NOMO-1 treated with dmso at 0.1 percent for 144 hours (cell line): Measurements from ENCODE around the gene ASIC2.

Experiments used
- DNase-seq: peaks from one replicate; lab custom pipeline; 2025; ENCODE audit not compliant: unreplicated experiment; lab: John Stamatoyannopoulos, UW

ASIC2 gene

DNA sequence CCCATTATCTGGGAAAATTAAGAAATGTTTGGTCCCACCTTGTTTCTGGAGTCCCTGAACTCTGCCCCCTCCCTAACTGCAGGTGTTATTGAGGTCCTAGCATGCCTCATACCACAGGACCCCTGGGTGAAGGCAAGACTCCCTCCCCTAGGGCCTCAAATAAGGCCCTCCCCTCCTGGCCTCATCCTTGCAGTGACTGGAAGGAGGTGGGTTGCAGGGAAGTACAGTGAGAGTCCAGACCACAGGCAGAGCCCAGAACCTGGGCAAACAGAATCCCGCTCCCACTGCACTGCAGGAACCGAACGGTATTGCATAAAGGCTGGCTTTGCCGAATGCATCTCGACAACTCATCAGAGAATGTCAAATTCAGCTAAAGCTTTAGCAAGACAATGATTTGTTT lies 126.6 kb downstream of the ASIC2 start:
- DNase-seq: no peak

DNA sequence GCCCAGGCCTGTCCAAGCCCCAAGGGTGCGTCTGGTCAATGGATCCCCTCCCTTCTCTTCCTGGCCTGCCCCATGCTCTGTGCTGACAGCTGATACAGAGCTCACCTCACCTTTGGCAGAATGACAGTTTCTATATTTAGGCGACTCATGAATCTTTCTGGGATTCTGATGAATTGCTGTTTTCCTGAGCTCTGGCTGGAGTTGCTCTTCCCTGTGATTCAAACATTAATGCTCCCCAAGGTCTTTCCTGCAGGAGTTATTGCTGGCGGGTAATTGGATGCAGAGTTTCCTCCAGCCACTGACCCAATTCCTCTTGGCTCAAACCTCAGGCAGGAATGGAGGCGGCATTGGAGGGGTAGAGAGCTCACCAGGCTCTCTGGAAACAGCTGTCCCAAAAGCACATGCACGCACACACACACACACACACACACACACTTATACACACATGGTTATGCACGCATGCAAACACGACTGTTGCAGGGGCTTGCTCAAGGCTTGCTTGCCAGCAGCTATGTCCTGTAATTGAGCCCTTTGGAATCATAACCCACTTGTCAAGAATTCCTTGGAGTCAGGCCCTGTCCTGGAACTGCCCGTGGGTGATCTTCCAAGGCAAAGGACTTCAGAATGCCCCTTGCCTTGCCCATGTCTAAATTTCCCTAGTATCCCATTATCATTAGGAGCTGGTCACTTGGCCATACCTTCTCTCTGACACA lies 128.8 kb downstream of the ASIC2 start:
- no peak for DNase-seq

DNA sequence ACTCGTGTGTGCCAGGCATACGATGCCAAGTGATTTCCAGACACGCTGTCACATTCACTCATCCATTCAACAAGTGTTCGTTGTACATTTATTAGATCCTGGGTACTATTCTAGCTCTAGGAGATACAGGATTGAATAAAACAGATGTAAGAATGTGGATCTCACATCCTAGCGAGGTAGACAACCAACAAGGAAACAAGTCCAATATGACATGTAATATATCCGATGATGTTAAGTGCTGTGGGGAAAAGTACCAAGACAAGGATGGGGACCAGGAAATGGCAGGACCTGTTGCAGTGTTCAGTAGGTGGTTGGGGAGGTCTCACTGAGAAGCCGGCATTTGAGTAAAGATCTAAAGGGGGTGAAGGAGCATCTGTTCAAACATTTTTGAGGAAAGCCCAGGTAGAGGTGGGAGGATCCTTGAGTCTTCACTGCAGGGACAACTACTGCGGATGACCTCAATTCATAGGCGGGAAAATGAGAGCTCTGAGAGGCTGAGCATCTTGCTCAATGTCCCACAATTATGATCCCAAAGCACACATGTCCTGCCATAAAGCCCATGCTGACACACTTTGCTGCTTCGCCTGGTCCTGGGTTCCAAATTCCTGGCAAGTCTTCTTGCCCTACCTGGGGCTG lies 129.4 kb downstream of the ASIC2 start:
- no peak for DNase-seq

DNA sequence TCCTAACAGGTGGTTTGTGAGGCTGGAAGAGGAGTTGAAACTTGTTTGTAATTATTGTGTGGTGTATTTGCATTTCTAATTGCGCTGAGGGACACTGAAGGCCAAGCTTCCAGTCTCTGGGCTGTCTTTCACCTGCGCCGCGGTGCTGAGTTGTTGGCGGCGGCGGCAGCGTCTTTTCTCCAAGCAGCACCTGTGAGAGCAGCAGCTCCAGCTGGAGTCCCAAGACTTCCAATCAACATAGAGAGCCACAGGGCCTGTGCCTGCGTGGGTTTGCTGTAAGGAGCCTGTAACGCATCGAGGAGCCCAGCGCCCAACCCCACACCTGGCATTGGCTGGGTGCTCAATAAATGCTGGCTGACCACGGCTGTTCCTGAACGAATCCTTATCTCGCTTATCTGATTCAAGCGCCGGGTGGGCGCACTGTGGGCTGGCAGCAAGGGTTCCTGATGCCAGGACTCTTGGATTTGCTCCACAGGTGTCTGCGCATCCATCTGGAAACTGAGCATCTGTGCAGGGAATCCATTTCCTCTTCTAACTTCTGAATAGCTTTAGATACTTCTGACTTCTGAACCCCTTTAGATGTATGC lies 138.1 kb downstream of the ASIC2 start:
- DNase-seq: no peak

DNA sequence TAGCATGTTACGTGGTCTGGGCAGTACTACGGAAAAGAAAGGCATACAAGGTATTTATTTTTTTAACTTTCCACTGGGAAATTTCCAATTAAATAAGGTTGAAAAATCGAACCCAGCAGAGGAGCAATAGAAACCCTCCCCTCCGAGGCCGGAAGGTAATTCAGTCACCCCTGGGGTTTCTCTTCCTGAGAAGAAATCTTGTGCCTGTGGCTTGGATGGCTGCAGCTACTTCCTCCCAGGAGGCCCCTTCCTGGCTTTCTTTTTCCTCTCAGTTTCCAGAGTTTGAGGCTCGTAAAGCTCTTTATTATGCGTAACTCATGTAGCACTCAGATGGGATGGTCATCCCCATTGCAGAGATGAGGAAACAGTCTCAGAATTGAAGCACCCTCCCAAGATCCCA lies 140.3 kb downstream of the ASIC2 start:
- no peak for DNase-seq

DNA sequence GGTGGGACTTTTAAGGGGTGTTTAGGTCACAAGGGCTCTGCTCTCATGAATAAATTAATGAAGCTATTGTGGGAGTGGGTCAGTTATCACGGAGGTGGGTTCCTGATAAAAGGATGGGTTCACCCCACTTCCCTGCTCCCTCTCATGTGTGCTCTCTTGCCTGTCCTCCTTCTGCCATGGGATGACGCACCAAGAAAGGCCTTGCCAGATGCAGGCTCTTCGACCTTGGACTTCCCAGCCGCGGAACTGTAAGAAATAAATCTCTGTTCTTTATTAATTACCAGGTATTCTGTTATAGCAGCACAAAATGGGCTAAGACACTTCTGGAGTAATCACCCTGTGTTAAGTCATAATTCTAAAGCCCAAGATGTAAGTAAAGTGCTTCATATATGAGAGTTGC lies 141.5 kb downstream of the ASIC2 start:
- DNase-seq: no peak

DNA sequence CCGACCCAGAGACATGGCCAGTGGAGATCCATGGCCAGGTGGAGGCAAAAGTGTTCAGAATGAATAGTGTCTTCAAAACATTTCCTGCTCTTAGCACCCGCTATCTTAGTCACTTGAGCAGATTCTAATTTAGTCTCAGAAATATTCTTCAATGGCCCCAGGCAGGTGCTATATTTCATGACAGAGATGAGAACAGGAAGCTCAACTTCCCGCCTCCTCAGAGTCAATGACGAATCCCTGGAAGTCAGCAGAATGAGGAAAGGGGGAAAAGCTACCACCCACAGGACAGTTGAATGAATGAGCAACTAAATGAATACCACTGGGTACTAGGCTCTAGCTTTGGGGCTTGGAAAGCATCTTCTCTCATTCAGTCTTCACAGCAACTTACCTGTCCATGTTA lies 147.2 kb downstream of the ASIC2 start:
- no peak for DNase-seq

DNA sequence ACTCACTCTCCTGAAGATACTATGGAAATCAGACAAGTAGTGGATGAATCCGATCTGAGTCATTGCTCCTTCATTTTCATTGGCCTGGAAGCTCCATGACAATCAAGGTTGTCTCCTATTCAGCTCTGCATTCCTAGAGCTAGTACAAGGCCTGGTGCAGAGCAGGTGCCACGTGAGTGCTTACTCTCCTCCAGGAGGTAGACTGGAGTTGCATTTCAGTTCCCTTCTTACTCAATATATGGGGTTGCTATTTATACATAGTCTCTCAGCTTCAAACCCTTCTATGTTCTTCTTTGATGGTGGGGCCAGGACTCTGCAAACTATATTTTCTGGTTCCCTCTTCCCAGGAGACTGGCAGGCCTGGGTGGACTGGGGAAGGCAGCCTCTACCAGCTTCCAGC lies 148.3 kb downstream of the ASIC2 start:
- DNase-seq: no peak

DNA sequence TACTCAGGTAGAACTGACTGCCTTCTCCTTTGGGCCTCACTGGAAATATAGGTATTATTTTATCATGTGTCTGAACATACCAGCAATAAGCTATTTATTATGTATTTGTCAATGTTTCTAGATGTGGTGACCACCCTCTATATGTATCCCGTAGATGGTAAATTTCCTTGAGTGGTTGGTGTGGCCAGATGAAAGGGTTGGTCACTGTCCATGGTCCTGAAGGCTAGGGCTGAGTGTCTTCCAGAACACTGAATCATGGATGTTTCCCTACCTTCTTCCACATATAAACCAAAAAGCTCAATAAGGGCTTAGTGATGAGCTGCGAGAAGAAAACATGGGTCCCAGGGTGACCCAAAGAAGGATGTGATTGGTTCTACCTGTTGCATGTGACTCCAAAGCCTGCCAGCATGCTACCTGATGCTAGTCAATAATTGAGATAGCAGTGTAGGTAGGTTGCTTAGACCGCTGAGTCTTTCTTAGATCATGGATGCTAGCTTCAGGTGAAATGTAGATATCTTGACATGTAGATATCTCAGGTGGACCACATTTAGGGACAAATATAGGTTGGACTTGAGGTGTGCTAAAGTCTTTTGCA lies 150.3 kb downstream of the ASIC2 start:
- no peak for DNase-seq

DNA sequence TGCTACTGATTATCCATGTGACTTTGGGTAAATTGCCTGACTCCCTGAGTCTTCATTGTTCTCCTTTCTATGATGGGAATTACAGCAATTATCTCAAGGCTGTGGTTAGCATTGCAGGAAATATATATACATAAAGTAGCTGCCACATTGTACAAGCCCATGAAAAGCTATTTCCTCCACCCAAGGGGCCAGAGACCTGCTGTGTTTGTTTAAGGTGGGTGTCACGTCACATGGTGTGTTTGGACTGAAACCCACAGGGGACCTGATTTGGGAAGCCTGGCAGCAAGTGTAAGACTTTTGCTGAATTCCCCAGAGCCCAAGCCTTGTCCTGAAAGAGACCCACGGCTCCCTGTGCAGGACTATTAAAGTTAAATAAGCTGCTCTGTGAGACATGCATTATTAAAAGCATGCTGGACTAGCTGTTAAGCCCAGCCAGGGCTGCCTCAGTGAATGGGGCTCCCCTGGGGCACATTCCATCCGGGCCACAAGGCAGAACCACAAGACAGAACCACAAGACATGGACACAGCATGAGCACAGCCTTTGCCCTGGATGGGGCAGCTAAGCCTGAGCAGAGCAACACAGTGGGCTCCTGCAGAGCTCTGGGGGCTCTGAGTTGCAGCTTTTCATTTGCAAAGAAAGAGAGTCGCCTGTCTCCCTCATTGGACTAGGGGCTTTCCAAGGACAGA lies 152.5 kb downstream of the ASIC2 start:
- DNase-seq: no peak

DNA sequence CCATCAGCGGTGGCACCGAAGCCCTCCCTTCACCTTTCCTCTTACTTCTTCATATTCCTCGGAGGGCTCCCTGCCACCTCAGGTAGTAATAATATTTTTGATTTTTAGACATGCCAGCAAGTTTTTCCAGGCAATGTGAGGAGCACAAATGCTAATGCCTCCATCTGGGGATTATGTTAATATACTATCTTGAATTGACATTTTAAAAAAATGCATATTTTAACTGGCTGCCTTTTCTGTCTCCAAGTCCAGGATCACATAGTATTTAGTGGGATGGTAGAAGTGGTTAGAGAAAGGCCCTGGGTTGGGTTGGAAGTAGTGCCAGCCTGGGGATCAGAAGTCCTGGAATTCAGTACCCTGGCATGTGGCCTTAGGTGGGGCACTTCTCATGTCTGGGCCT lies 154.5 kb downstream of the ASIC2 start:
- no peak for DNase-seq

DNA sequence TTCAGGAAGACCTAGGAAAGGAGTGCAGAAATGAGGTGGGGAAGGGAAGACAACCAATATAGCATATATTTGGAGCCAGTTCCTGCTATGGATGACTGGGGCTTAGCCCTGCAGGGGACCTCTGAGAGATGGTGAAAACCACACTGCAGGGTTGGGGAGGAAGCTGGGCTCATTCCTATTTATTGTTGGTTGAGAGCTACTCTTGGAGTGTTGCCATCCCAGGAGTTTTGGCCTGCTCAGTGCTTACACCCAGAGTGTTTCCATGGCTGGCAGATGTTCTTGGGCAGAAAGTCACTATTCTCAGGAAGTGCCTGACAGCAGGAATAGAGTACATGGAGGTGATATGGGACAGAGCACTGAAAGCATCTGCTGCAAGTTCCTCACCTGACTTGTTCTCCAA lies 155.7 kb downstream of the ASIC2 start:
- no peak for DNase-seq

DNA sequence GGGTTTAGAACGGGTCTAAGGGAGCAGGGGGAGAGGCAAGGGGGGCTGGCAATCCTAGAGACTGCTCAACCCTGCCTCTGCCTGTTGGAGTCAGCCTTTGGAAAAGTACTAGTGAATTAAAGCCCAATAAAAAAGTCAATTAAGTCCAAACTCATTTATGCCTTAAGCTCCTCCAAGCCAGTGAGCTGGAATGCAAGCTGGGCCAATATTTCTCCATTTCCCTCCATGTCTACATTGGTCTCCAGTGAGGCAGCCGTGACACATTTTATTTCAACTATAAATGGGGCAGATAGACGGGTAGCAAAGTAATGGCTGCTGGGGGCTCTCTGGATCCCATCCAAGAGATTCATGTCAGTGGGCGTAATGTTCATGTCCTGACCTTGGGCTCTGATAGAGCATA lies 157.4 kb downstream of the ASIC2 start:
- no peak for DNase-seq

DNA sequence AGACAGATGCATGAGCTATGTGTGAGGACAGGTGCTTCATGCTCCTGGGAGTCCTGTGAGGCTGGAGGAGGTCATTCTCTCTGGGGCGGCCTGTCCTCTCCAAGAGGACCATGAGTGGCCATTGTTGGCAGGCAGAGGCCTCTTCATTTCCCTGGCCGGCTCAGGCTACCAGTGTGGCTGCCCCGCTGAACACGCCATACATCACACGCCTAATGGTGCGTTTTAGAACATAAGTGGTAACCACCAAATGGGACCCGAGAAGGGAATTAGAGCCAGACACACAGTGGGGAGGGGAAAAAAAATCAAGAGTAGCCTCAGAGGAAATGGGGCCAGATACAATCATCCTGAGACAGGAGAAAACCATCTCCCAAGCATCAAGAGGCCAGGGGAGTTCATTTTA lies 161.5 kb downstream of the ASIC2 start:
- no peak for DNase-seq

DNA sequence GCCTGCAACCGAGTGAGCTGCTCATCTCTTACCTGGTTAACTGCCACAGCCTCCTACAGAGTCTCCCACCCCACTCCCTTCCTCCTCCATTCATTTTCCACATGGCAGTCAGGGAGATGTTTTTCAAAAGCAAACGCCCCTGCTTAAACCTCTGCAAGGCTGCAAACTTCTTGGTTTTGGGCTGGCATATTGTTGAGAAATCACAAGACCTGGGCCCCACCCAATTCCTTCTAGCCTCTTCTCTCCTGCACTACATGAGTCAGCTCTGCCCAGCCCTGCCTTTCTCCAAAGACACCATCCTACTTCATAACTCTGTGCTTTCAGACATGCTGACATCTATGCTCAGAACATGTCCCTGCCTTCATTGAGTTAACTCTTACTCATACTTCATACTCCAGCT lies 165.4 kb downstream of the ASIC2 start:
- DNase-seq: peak; percentile 59

DNA sequence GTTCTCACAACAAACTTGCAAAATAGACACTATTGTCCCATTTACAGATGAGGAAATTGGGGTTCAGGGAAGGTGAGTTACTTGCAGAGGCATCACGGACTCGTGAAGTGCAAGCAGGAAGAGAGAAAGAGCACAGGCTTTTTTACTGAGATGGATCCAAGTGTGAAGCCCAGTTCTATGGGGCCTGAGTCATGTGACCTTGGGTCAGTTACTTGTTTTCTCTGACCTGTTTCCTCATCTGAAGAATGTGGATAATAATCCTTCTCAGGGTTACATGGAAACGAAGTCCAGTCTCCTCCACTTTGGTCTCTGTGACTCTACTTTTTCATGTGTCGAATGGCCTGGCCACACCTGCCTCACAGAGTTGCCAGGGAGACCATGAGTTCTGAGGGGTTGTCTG lies 167.0 kb downstream of the ASIC2 start:
- no peak for DNase-seq

DNA sequence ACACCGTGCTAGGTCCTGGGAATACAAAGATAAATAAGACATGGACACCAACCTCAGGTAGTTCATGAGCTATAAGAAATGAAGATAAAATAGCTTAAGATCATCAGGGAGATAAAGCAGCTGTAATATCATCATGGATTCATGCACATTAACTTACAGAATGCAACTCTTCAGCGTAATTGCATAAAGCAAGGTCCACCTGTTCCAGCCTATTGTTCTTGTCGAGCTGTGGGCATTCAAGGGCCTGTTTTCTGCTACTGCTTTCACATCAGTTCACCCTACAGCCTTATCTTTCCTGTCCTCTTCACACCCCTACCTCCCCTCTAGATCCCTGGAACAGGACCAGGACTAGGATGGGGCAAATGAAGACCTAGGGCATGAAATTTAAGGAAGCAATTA lies 167.5 kb downstream of the ASIC2 start:
- DNase-seq: no peak

DNA sequence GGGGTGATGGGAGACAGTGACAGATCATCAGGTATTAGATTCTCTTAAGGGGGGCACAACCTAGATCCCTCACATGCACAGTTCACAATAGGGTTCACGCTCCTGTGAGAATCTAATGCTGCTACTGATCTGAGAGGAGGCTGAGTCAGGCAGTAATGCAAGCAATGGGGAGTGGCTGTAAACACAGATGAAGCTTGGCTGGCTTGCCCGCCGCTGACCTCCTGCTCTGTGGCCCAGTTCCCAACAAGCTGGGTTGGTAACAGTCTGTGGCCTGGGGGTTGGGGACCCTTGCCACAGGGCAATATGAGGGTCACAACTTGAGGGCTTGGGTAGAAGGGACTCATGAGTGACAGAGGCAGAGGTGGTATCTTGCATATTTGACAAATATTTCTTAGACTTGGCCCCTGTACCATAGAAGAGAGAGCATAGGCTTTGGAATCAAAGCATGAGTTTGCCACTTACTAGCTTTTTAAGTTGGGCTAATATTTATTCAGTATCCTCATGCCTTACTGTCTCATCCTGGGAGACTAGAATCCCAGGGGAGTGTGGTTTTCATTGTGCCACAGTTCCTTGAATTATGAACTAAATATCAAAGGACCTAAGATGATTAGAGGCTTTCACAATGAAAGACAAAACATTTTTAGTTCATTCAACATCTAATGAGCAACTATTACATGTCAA lies 168.1 kb downstream of the ASIC2 start:
- no peak for DNase-seq

DNA sequence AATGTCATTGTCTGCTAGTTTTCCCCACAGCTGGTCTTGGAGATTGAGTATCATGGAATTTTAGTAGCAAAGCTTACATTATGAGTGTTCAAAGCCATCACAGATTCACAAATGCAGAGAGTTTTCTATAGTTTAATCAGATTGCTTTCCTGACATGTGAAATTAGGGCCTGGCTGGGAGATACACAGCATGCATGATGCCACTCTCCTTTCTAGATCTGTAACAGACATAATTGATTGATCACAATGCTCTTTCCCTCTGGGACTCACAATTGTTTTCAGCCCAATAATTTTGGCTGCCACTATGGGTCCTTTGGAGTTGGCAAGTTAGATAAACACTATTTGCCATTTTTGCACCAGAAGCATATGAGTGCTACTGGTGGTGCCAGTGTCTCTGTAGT lies 168.9 kb downstream of the ASIC2 start:
- DNase-seq: no peak

DNA sequence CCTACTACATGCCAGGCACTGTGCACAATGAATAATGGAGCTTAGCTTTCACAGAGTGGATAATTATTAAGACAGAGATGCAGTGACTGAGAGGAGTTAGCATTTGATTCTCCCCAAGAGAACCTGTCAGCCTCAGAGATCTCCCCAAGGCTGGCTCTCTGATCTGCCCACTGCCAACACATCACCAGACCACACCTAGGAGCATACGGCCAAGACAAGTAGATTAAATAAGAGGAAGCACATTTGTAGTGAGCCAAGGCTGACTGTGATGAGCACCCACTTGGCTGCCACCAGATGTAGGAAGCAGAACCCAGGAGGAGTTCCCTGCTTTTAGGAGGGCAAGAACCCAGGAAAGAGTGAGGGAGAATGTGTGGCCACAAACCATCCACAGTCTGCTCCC lies 171.3 kb downstream of the ASIC2 start:
- DNase-seq: peak; percentile 10

DNA sequence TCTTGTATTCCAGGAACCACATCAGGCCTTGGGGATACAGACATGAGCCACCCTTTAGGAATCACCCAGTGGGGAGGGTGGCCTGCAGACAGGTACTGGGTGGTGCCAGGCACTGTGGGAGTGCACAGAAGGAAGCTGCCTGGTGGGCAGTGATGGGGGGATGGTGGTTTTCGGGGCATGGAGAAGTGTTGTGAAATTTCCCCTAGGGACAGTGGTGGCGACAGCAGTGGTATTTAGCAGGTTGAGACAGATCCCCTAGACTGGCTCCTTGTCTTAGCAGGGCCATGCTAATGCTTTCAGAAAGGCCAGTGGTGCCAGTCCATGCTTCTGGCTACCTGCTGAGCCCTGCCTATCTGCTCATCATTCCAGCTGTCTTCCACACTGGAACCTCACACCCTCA lies 171.8 kb downstream of the ASIC2 start:
- peak; percentile 15 for DNase-seq
